Measurements from ENCODE around the gene TMOD4. TPM values are rescaled to one million over a fixed set of nuclear protein-coding genes. Genes with fewer than 3 reads are reported as not detected.

TMOD4 gene
- total RNA-seq, 1 donor from 2014 or later: 0.46 TPM

GRCh38 chr1:151176514-151177045 is 799 bp upstream of the TMOD4 start:
- TF ChIP-seq CTCF (conservative IDR thresholded peaks at IDR 0.05; ENCODE audit: low read depth, low read length): no peak
- H3K4me3 ChIP-seq (ENCODE audit: low read depth, low read length): no peak overlapping the region
- DNase-seq (ENCODE audit: low read depth): no peak

GRCh38 chr1:151175041-151175741 is 590 bp downstream of the TMOD4 start:
- DNase-seq (ENCODE audit: low read depth): no peak
- no peak overlapping the region for H3K4me3 ChIP-seq (ENCODE audit: low read depth, low read length)
- no peak for TF ChIP-seq CTCF (conservative IDR thresholded peaks at IDR 0.05; ENCODE audit: low read depth, low read length)

- no peak overlapping the region for H3K4me3 ChIP-seq (ENCODE audit: low read depth, low read length)
- no peak for DNase-seq (ENCODE audit: low read depth)
Observed at GRCh38 chr1:151171190-151171589, 4.6 kb downstream of the TMOD4 start.

GRCh38 chr1:151167116-151167515 is 8.7 kb downstream of the TMOD4 start:
- TF ChIP-seq CTCF (conservative IDR thresholded peaks at IDR 0.05; ENCODE audit: low read depth, low read length): no peak
- peak overlapping the region; percentile 99 for H3K4me3 ChIP-seq (ENCODE audit: low read depth, low read length)

More at GRCh38 chr1:151171190-151171589, 4.6 kb downstream of the TMOD4 start:
- no peak for TF ChIP-seq CTCF (conservative IDR thresholded peaks at IDR 0.05; ENCODE audit: low read depth, low read length)

GRCh38 chr1:151166505-151166956 is 9.2 kb downstream of the TMOD4 start:
- DNase-seq (ENCODE audit: low read depth): no peak
- TF ChIP-seq CTCF (conservative IDR thresholded peaks at IDR 0.05; ENCODE audit: low read depth, low read length): no peak
- peak overlapping the region; percentile 99 for H3K4me3 ChIP-seq (ENCODE audit: low read depth, low read length)

More at GRCh38 chr1:151167116-151167515, 8.7 kb downstream of the TMOD4 start:
- DNase-seq (ENCODE audit: low read depth): no peak

- peak; percentile 93 for DNase-seq (ENCODE audit: low read depth)
- peak within 1 kb of the TSS; percentile 99 for H3K4me3 ChIP-seq (ENCODE audit: low read depth, low read length)
- TF ChIP-seq CTCF (conservative IDR thresholded peaks at IDR 0.05; ENCODE audit: low read depth, low read length): no peak
Observed at GRCh38 chr1:151165738-151166504, 9.9 kb downstream of the TMOD4 start, which contains the start of the genes LYSMD1 and SCNM1. LYSMD1 (minus strand) TSS chr1:151165902; CDS start chr1:151165258, 644 bp downstream. SCNM1 (plus strand) TSS chr1:151166144; CDS start chr1:151166153, 9 bp downstream.

All from epithelial cell of proximal tubule (primary cell).